HepG2 (cell line): Measurements from ENCODE around the gene CENPP. TPM values are rescaled to one million over a fixed set of nuclear protein-coding genes. Genes with fewer than 3 reads are reported as not detected.
A peak's percentile ranks its signal among the peaks of the same experiment; 100 is the strongest.

ENCODE experiments used
- AHR ChIP-seq: IDR thresholded peaks from 2 replicates; pipeline ENCODE4 v1.6.1; 2018; ENCODE audit warnings: missing genetic modification reagents, missing compliant biosample characterization
- ATAD3A ChIP-seq: sonication (generic); formaldehyde crosslinking; IDR thresholded peaks from 2 replicates; pipeline ENCODE4 v1.4.0; 2020; ENCODE audit warnings: missing genetic modification reagents
- BRCA1 ChIP-seq: sonication (generic); formaldehyde crosslinking; IDR thresholded peaks from 2 replicates; pipeline ENCODE4 v1.4.0; 2020; ENCODE audit warnings: missing genetic modification reagents
- CEBPZ ChIP-seq: IDR thresholded peaks from 2 replicates; pipeline ENCODE4 v1.6.1; 2012; ENCODE audit warnings: low read length, improper control_type of control experiment
- ELF1 ChIP-seq: sonication (generic); formaldehyde crosslinking; IDR thresholded peaks from 2 replicates; pipeline ENCODE4 v1.4.0; 2020; ENCODE audit warnings: missing genetic modification reagents
- FOSL1 ChIP-seq: sonication (generic); formaldehyde crosslinking; IDR thresholded peaks from 2 replicates; pipeline ENCODE4 v1.9.0; 2021; ENCODE audit warnings: missing genetic modification reagents, borderline replicate concordance
- FOXO1 ChIP-seq: sonication (generic); formaldehyde crosslinking; IDR thresholded peaks from 2 replicates; pipeline ENCODE4 v1.4.0; 2020; ENCODE audit warnings: missing genetic modification reagents
- HDAC1 ChIP-seq: sonication (generic); formaldehyde crosslinking; IDR thresholded peaks from 2 replicates; pipeline ENCODE4 v1.5.1; 2020; ENCODE audit warnings: mild to moderate bottlenecking, missing genetic modification reagents
- ISL2 ChIP-seq: sonication (generic); formaldehyde crosslinking; IDR thresholded peaks from 2 replicates; pipeline ENCODE4 v1.5.0; 2020; ENCODE audit warnings: missing genetic modification reagents
- KLF11 ChIP-seq: IDR thresholded peaks from 2 replicates; pipeline ENCODE4 v1.6.1; 2016; ENCODE audit warnings: missing compliant biosample characterization
- MEF2D ChIP-seq: sonication (generic); formaldehyde crosslinking; IDR thresholded peaks from 2 replicates; pipeline ENCODE4 v1.5.1; 2020; ENCODE audit warnings: mild to moderate bottlenecking, missing genetic modification reagents
- NFE2 ChIP-seq: sonication (generic); formaldehyde crosslinking; IDR thresholded peaks from 2 replicates; pipeline ENCODE4 v1.4.0; 2020; ENCODE audit warnings: missing genetic modification reagents
- NFIC ChIP-seq: IDR thresholded peaks from 2 replicates; pipeline ENCODE4 v1.6.1; 2012; ENCODE audit warnings: mild to moderate bottlenecking, low read length, inconsistent platforms
- NFRKB ChIP-seq: fragments of 450-650 bp; IDR thresholded peaks from 2 replicates; pipeline ENCODE4 v1.6.1; 2017
- NFYC ChIP-seq: IDR thresholded peaks from 2 replicates; pipeline ENCODE4 v1.6.1; 2016; ENCODE audit warnings: missing genetic modification reagents, missing compliant biosample characterization
- NR2C2 ChIP-seq: sonication (generic); formaldehyde crosslinking; IDR thresholded peaks from 2 replicates; pipeline ENCODE4 v1.4.0; 2020; ENCODE audit warnings: missing genetic modification reagents, mild to moderate bottlenecking, moderate library complexity, borderline replicate concordance
- PAF1 ChIP-seq: IDR thresholded peaks from 2 replicates; pipeline ENCODE4 v1.6.1; 2016; ENCODE audit warnings: missing genetic modification reagents, missing compliant biosample characterization
- PATZ1 ChIP-seq: sonication (generic); formaldehyde crosslinking; IDR thresholded peaks from 2 replicates; pipeline ENCODE4 v1.4.0; 2020; ENCODE audit warnings: missing genetic modification reagents
- SAP130 ChIP-seq: IDR thresholded peaks from 2 replicates; pipeline ENCODE4 v1.6.1; 2016; ENCODE audit warnings: low read depth
- TARDBP ChIP-seq: sonication (generic); formaldehyde crosslinking; IDR thresholded peaks from 2 replicates; pipeline ENCODE4 v1.8.0; 2022; ENCODE audit warnings: mild to moderate bottlenecking, missing genetic modification reagents
- TFE3 ChIP-seq: IDR thresholded peaks from 2 replicates; pipeline ENCODE4 v1.6.1; 2016
- WIZ ChIP-seq: sonication (generic); formaldehyde crosslinking; IDR thresholded peaks from 2 replicates; pipeline ENCODE4 v1.5.1; 2020; ENCODE audit warnings: mild to moderate bottlenecking, missing genetic modification reagents
- ZBTB20 ChIP-seq: sonication (generic); formaldehyde crosslinking; IDR thresholded peaks from 2 replicates; pipeline ENCODE4 v1.8.1; 2023; ENCODE audit warnings: missing genetic modification reagents, low read depth, mild to moderate bottlenecking, borderline replicate concordance
- ZMYM3 ChIP-seq: sonication (generic); formaldehyde crosslinking; IDR thresholded peaks from 2 replicates; pipeline ENCODE4 v1.5.1; 2020; ENCODE audit warnings: mild to moderate bottlenecking, missing genetic modification reagents
- ZNF414 ChIP-seq: sonication (generic); formaldehyde crosslinking; IDR thresholded peaks from 2 replicates; pipeline ENCODE4 v1.5.0; 2020; ENCODE audit warnings: missing genetic modification reagents
- ZNF496 ChIP-seq: sonication (generic); formaldehyde crosslinking; IDR thresholded peaks from 2 replicates; pipeline ENCODE4 v1.8.1; 2023; ENCODE audit warnings: mild to moderate bottlenecking, moderate library complexity, missing genetic modification reagents; ENCODE audit not compliant: insufficient replicate concordance
- polyA plus RNA-seq, 8 experiments: library from polyadenylated mRNA; depleted of rRNA in 3 of 8; stranded (reverse) in 7 of 8; unstranded in 1 of 8; fragments of >200 nt; fragmentation: Illumina TruSeq in 4 of 8; extraction: Trizol in 4 of 8; gene quantifications; 2 replicates each; pipeline versions ENCODE4 v1.2.1 to v1.2.3, GENCODE V29; 2011 to 2016; ENCODE audit warnings: low read depth in 4 of 8, missing spikeins in 1 of 8, mixed read lengths in 1 of 8; ENCODE audit not compliant: insufficient read depth in 1 of 8
- total RNA-seq, 5 experiments: library from RNA; depleted of rRNA; stranded (reverse); fragments of >200 nt; fragmentation: Illumina TruSeq; extraction: Trizol; gene quantifications; 2 replicates each; pipeline ENCODE4 v1.2.3, GENCODE V29; 2016; ENCODE audit warnings: low read depth in 1 of 5

Gene CENPP
- total and polyA plus RNA-seq, 2 of the 13 experiments (the other 11 are each of a cell fraction or from before 2014, with no cell fraction given) = 2.0 to 11.4 TPM

- no peak for TF ChIP-seq ATAD3A
- TF ChIP-seq ZNF496 = no peak
- TF ChIP-seq NFIC = peak; percentile 83; the same call in 1 of the 2 replicates
- TF ChIP-seq MEF2D (CRISPR knock-in tag) = peak; percentile 82
- no peak for TF ChIP-seq ZNF414
- no peak for TF ChIP-seq NFYC (CRISPR knock-in tag)
- TF ChIP-seq ZMYM3 (CRISPR knock-in tag) = peak; percentile 34; the same call in 1 of the 2 replicates
- no peak for TF ChIP-seq CEBPZ
- peak; percentile 94 for TF ChIP-seq FOXO1 (CRISPR knock-in tag)
- TF ChIP-seq NR2C2 (CRISPR knock-in tag) = no peak
- peak; percentile 63; the same call in 1 of the 2 replicates for TF ChIP-seq ISL2 (CRISPR knock-in tag)
- TF ChIP-seq ZBTB20 = no peak; the same call in 1 of the 2 replicates
- no peak for TF ChIP-seq FOSL1 (CRISPR knock-in tag)
- no peak for TF ChIP-seq KLF11 (CRISPR knock-in tag)
- TF ChIP-seq HDAC1 (CRISPR knock-in tag) = peak; percentile 77
- no peak for TF ChIP-seq PATZ1 (CRISPR knock-in tag)
- TF ChIP-seq TARDBP (CRISPR knock-in tag) = peak; percentile 70; the same call in 1 of the 2 replicates
- no peak for TF ChIP-seq AHR (CRISPR knock-in tag)
- TF ChIP-seq NFRKB = no peak
- TF ChIP-seq PAF1 = no peak
- TF ChIP-seq WIZ (CRISPR knock-in tag) = no peak
- peak; percentile 44; the same call in 1 of the 2 replicates for TF ChIP-seq SAP130 (CRISPR knock-in tag)
- 0 out of 2 replicates have a peak, but pooled peaks have one; percentile 21 for TF ChIP-seq BRCA1 (CRISPR knock-in tag)
- TF ChIP-seq NFE2 = no peak
- TF ChIP-seq TFE3 (CRISPR knock-in tag) = 0 out of 2 replicates have a peak, but pooled peaks have one; percentile 21
- TF ChIP-seq ELF1 (CRISPR knock-in tag) = peak; percentile 33
Observed at GRCh38 chr9:92616655-92617111, 290.9 kb downstream of the CENPP start (continued).
